Activated CD4-positive, alpha-beta T cell treated with anti-CD3 and anti-CD28 coated beads, Interleukin-2, amount 10 ng/mL, durations not matched to agents 24 days and 14 days (primary cell): ENCODE data around the gene AP3S1. TPM values are rescaled to one million over a fixed set of nuclear protein-coding genes. Genes with fewer than 3 reads are reported as not detected.
"Not testable (repeated sequence)": the region's sequence is repeated elsewhere in the genome, so short reads cannot be mapped to it uniquely, and the experiment has no call there.

ENCODE experiments used
- DNase-seq: peaks from one replicate; pipeline ENCODE4 v3.0.0; 2022
- H3K27ac Mint-ChIP-seq: one replicate; pipeline ENCODE4 v1.8.0; 2022; ENCODE audit warnings: mild to moderate bottlenecking, mixed read lengths
- H3K27me3 Mint-ChIP-seq: one replicate; pipeline ENCODE4 v1.8.0; 2022; ENCODE audit warnings: mixed read lengths
- H3K36me3 Mint-ChIP-seq: one replicate; pipeline ENCODE4 v1.8.0; 2022; ENCODE audit warnings: low read depth, mild to moderate bottlenecking, mixed read lengths
- H3K4me1 Mint-ChIP-seq: one replicate; pipeline ENCODE4 v1.8.0; 2021; ENCODE audit warnings: mixed read lengths
- H3K4me3 Mint-ChIP-seq: one replicate; pipeline ENCODE4 v1.8.0; 2022; ENCODE audit warnings: mild to moderate bottlenecking, moderate library complexity, mixed read lengths
- H3K9me3 Mint-ChIP-seq: one replicate; pipeline ENCODE4 v1.8.0; 2021; ENCODE audit warnings: mixed read lengths
- intact Hi-C: fragments of 100-400 bp; cut with micrococcal nuclease; formaldehyde crosslinking; loops from one replicate; pipeline ENCODE4 v1.15.1; 2023
- total RNA-seq: library from RNA; stranded (reverse); gene quantifications from 2 replicates; pipeline ENCODE4 v1.2.3, GENCODE V29; 2022

Gene AP3S1
- total RNA-seq, 1 donor from 2014 or later: 64.6 TPM

GRCh38 chr5:115859378-115859777, 17.6 kb downstream of the AP3S1 start:
- peaks cover 5% of the 10 kb centered on the region for H3K4me1 Mint-ChIP-seq
- no peak overlapping the region for H3K27ac Mint-ChIP-seq
- H3K9me3 Mint-ChIP-seq: no peaks in the 10 kb centered on the region
- no peak for DNase-seq
- no peaks in the 10 kb centered on the region for H3K36me3 Mint-ChIP-seq
- intact Hi-C loops: no loop called here
- H3K27me3 Mint-ChIP-seq: no peaks in the 10 kb centered on the region
- H3K4me3 Mint-ChIP-seq: no peak overlapping the region

GRCh38 chr5:115869256-115869795, 27.6 kb downstream of the AP3S1 start:
- H3K9me3 Mint-ChIP-seq: no peaks in the 10 kb centered on the region
- H3K4me3 Mint-ChIP-seq: no peak overlapping the region
- intact Hi-C loops: no loop called here
- H3K4me1 Mint-ChIP-seq: peaks cover 2% of the 10 kb centered on the region
- H3K36me3 Mint-ChIP-seq: peaks cover 14% of the 10 kb centered on the region
- no peaks in the 10 kb centered on the region for H3K27me3 Mint-ChIP-seq
- H3K27ac Mint-ChIP-seq: no peak overlapping the region
- DNase-seq: no peak

GRCh38 chr5:115872447-115872846, 30.7 kb downstream of the AP3S1 start:
- peaks cover 22% of the 10 kb centered on the region for H3K36me3 Mint-ChIP-seq
- H3K27ac Mint-ChIP-seq: no peak overlapping the region
- H3K9me3 Mint-ChIP-seq: no peaks in the 10 kb centered on the region
- H3K27me3 Mint-ChIP-seq: no peaks in the 10 kb centered on the region
- H3K4me3 Mint-ChIP-seq: no peak overlapping the region
- no peak for DNase-seq
- peaks cover 2% of the 10 kb centered on the region for H3K4me1 Mint-ChIP-seq
- intact Hi-C loops: no loop called here

DNA sequence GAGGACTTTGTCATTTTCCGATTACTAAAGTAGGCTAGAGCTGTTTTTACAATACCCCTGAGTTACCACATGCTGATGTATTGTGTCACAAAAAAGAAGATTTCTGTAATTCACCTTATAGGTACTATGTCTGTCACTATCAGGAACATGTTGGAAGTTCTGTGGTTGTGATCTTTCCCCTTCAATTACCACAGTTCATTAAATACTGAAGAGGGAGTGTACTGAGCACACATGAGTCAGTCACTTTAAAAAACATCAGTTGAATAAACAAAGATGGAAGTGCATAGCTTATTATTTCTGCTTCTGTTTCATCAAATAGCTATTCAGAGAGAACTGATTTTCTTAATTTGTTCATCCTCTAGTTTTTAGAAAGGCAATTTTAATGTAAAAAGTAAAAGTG, 31.7 kb downstream of the AP3S1 start:
- Mint-ChIP-seq H3K36me3 (peaks cover 25% of the 10 kb centered on the region), H3K4me3 (no peak overlapping the region)
- intact Hi-C loops: no loop called here

DNA sequence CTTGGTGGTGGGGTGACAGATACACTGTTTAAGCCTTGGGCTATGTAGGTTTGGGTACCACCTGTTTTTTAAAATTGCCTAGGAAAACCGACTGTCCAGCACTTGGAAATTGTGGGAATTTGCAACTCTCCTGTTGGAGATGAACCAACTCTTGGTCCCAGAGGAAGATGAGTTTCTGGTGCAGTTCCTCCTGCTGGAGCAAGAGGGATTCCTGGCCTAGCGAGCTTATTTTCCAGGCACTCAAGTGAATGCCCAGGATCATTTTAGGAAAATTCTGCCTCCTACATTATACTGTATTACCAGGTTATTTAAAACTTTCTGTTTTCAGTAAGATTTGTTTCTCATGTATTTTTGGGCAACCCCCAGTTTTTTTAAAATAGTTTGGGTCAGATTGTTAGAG, 33.7 kb downstream of the AP3S1 start:
- intact Hi-C loops: no loop called here
- Mint-ChIP-seq H3K27me3 (no peaks in the 10 kb centered on the region), H3K36me3 (peaks cover 29% of the 10 kb centered on the region), H3K4me3 (no peak overlapping the region), H3K9me3 (peaks cover 9% of the 10 kb centered on the region), H3K4me1 (peaks cover 2% of the 10 kb centered on the region), H3K27ac (no peak overlapping the region)
- no peak for DNase-seq

More for the DNA sequence above, 31.7 kb downstream of the AP3S1 start:
- H3K4me1 Mint-ChIP-seq: peaks cover 2% of the 10 kb centered on the region
- H3K9me3 Mint-ChIP-seq: peaks cover 7% of the 10 kb centered on the region
- no peaks in the 10 kb centered on the region for H3K27me3 Mint-ChIP-seq
- no peak overlapping the region for H3K27ac Mint-ChIP-seq
- DNase-seq: no peak

- H3K4me3 Mint-ChIP-seq, H3K27me3 Mint-ChIP-seq, H3K4me1 Mint-ChIP-seq, DNase-seq, intact Hi-C loops, H3K27ac Mint-ChIP-seq: not testable (repeated sequence)
- peaks cover 18% of the 10 kb centered on the region for H3K36me3 Mint-ChIP-seq
- peaks cover 21% of the 10 kb centered on the region for H3K9me3 Mint-ChIP-seq
These were observed 35.6 kb downstream of the AP3S1 start for GRCh38 chr5:115877342-115877741.

- H3K27ac Mint-ChIP-seq, H3K27me3 Mint-ChIP-seq, H3K4me1 Mint-ChIP-seq, intact Hi-C loops, H3K4me3 Mint-ChIP-seq, DNase-seq: not testable (repeated sequence)
- H3K36me3 Mint-ChIP-seq: peaks cover 15% of the 10 kb centered on the region
- peaks cover 22% of the 10 kb centered on the region for H3K9me3 Mint-ChIP-seq
These were observed 40.7 kb downstream of the AP3S1 start for GRCh38 chr5:115882434-115882833.

GRCh38 chr5:115884704-115885103, 43.0 kb downstream of the AP3S1 start:
- DNase-seq: no peak
- Mint-ChIP-seq H3K4me1 (peaks cover 3% of the 10 kb centered on the region), H3K27ac (no peak overlapping the region), H3K4me3 (no peak overlapping the region), H3K27me3 (no peaks in the 10 kb centered on the region), H3K9me3 (peaks cover 16% of the 10 kb centered on the region), H3K36me3 (peaks cover 8% of the 10 kb centered on the region)
- intact Hi-C loops: no loop called here

DNA sequence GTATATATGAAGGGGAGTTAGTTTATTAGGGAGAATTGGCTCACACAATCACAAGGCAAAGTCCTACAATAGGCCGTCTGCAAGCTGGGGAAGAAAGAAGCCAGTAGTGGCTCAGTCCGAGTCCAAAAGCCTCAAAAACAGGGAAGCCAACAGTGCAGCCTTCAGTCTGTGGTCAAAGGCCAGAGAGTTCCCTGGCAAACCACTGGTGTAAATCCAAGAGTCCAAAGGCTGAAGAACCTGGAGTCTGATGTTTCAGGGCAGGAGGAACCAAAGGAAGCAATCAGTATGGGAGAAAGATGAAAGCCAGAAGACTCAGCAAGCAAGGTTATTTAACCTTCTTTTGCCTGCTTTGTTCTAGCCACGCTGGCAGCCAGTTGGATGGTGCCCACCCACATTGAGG, 43.5 kb downstream of the AP3S1 start:
- H3K4me3 Mint-ChIP-seq, H3K27ac Mint-ChIP-seq, H3K36me3 Mint-ChIP-seq, H3K4me1 Mint-ChIP-seq, intact Hi-C loops, DNase-seq, H3K27me3 Mint-ChIP-seq: not testable (repeated sequence)
- H3K9me3 Mint-ChIP-seq: peaks cover 16% of the 10 kb centered on the region

GRCh38 chr5:115888027-115888426, 46.3 kb downstream of the AP3S1 start:
- no peaks in the 10 kb centered on the region for H3K9me3 Mint-ChIP-seq

DNA sequence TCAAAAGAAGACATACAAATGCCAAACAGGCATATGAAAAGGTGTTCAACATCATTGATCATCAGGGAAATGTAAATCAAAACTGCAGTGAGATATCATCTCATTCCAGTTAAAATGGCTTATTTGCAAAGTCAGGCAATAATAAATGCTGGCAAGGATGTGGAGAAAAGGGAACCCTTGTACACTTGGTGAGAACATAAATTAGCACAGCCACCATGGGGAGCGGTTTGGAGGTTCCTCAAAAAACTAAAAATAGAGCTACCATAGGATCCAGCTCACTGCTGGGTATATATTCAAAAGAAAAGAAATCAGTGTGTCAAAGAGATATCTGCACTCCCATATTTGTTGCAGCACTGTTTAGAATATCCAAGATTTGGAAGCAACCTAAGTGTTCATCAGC, 50.3 kb downstream of the AP3S1 start:
- no peak for DNase-seq
- no peak overlapping the region for H3K27ac Mint-ChIP-seq
- intact Hi-C loops: no loop called here
- H3K9me3 Mint-ChIP-seq: no peaks in the 10 kb centered on the region
- H3K36me3 Mint-ChIP-seq: no peaks in the 10 kb centered on the region
- H3K4me3 Mint-ChIP-seq: no peak overlapping the region
- no peaks in the 10 kb centered on the region for H3K4me1 Mint-ChIP-seq
- H3K27me3 Mint-ChIP-seq: no peaks in the 10 kb centered on the region

More at GRCh38 chr5:115888027-115888426, 46.3 kb downstream of the AP3S1 start:
- intact Hi-C loops: no loop called here
- Mint-ChIP-seq H3K36me3 (peaks cover 5% of the 10 kb centered on the region), H3K27ac (no peak overlapping the region), H3K4me3 (no peak overlapping the region), H3K27me3 (no peaks in the 10 kb centered on the region), H3K4me1 (peaks cover 3% of the 10 kb centered on the region)
- no peak for DNase-seq

DNA sequence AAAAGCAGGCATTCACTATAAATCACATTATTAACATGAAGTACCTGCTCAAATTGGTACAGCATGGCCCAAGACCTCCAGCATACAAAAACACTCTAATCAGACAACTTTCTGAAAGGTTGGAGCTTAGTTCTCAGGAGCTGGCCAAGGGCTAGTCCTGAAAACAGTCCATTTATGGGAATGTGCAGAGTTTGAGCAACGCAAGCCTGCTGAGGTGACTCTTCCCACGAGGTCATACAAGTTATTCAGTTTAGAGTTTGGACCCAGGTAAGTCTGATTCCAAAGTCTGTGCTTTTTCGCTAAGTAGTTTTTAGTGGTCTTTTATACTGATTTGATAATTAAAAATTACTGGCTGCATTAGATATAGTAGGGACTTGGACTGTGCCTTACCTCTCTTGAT, 52.6 kb downstream of the AP3S1 start:
- no peaks in the 10 kb centered on the region for H3K27me3 Mint-ChIP-seq
- intact Hi-C loops: no loop called here
- no peak overlapping the region for H3K27ac Mint-ChIP-seq
- H3K9me3 Mint-ChIP-seq: no peaks in the 10 kb centered on the region
- DNase-seq: no peak
- H3K36me3 Mint-ChIP-seq: peaks cover 6% of the 10 kb centered on the region
- no peaks in the 10 kb centered on the region for H3K4me1 Mint-ChIP-seq
- H3K4me3 Mint-ChIP-seq: no peak overlapping the region

DNA sequence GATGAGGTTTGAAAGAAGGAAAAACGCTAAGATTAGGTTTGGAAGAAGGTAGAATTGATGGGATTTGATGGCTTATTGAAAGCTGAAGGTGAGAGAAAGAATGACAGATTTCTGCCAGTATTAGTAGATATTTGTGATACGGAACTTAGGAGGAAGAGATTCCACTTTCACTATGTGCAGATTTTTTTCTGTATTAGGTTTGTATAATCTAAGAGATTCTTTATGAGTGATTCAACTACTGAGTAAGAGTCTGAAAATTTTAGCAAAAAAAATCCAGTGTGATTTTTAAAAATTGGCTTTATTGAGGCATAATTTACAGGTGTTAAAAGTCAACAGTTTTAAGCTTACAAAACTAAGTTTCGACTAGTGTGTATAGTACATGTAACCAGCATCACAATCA, 54.1 kb downstream of the AP3S1 start:
- Mint-ChIP-seq H3K4me3 (no peak overlapping the region), H3K27me3 (no peaks in the 10 kb centered on the region), H3K9me3 (no peaks in the 10 kb centered on the region), H3K36me3 (peaks cover 8% of the 10 kb centered on the region), H3K4me1 (no peaks in the 10 kb centered on the region), H3K27ac (no peak overlapping the region)
- intact Hi-C loops: no loop called here
- DNase-seq: no peak

DNA sequence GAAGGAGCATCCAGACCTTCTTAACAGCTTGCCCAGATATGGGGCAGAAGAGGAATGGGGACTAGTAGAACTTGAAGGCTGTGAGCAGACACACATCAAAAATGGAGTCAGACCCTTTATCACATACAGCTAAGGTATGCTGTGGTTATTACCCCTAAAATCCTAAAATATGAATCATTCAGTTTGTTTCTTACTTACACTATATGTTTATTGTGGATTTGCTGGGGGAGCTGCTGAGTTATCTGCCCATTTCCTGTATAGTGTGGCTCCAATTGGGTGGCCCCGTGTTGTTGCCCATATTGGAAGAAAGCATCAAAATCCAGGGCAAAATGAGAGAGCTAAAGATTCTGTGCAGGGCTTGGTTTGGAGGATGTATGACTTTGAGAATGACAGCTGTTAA, 56.9 kb downstream of the AP3S1 start:
- Mint-ChIP-seq H3K36me3 (peaks cover 8% of the 10 kb centered on the region), H3K4me1 (no peaks in the 10 kb centered on the region), H3K4me3 (no peak overlapping the region), H3K27ac (no peak overlapping the region), H3K27me3 (no peaks in the 10 kb centered on the region), H3K9me3 (no peaks in the 10 kb centered on the region)
- intact Hi-C loops: no loop called here
- no peak for DNase-seq

- no peaks in the 10 kb centered on the region for H3K9me3 Mint-ChIP-seq
- no peak overlapping the region for H3K27ac Mint-ChIP-seq
- H3K36me3 Mint-ChIP-seq: no peaks in the 10 kb centered on the region
- no peaks in the 10 kb centered on the region for H3K4me1 Mint-ChIP-seq
- intact Hi-C loops: no loop called here
- H3K27me3 Mint-ChIP-seq: no peaks in the 10 kb centered on the region
- no peak for DNase-seq
- H3K4me3 Mint-ChIP-seq: no peak overlapping the region
These were observed 65.4 kb downstream of the AP3S1 start for GRCh38 chr5:115907177-115907576.
